HG02759 (cell line): ENCODE results near the gene PODXL.

Source experiments
- ATAC-seq: cut with Tn5 transposase; IDR thresholded peaks from one replicate; pipeline ENCODE4 v1.9.1; 2021; ENCODE audit warnings: mild to moderate bottlenecking, moderate library complexity; ENCODE audit not compliant: unreplicated experiment

PODXL gene

GRCh38 chr7:131564640-131565039, 8.2 kb upstream of the PODXL start:
- no peak for ATAC-seq

GRCh38 chr7:131563918-131564317, 7.5 kb upstream of the PODXL start:
- no peak for ATAC-seq

- ATAC-seq = no peak
These were observed 6.5 kb upstream of the PODXL start for GRCh38 chr7:131562941-131563340.

GRCh38 chr7:131560061-131560460, 3.6 kb upstream of the PODXL start:
- ATAC-seq = no peak

GRCh38 chr7:131557652-131558385, 1.4 kb upstream of the PODXL start:
- ATAC-seq = no peak

GRCh38 chr7:131556909-131557651, 652 bp upstream of the PODXL start:
- peak; percentile 17 for ATAC-seq

- no peak for ATAC-seq
These were observed 826 bp downstream of the PODXL start for GRCh38 chr7:131555552-131556052.

- ATAC-seq = no peak
These were observed 1.4 kb downstream of the PODXL start for GRCh38 chr7:131554880-131555516.

- ATAC-seq = no peak
These were observed 2.5 kb downstream of the PODXL start for GRCh38 chr7:131553931-131554330.

GRCh38 chr7:131552053-131552452, 4.4 kb downstream of the PODXL start:
- no peak for ATAC-seq

GRCh38 chr7:131550846-131551245, 5.6 kb downstream of the PODXL start:
- no peak for ATAC-seq

- ATAC-seq = no peak
These were observed 8.1 kb downstream of the PODXL start for GRCh38 chr7:131548371-131548770.

GRCh38 chr7:131547589-131547988, 8.8 kb downstream of the PODXL start:
- no peak for ATAC-seq

- no peak for ATAC-seq
These were observed 9.8 kb downstream of the PODXL start for GRCh38 chr7:131546583-131547141.

GRCh38 chr7:131546126-131546525, 10.3 kb downstream of the PODXL start:
- ATAC-seq = no peak

- no peak for ATAC-seq
These were observed 11.8 kb downstream of the PODXL start for GRCh38 chr7:131544449-131545301.

- ATAC-seq = no peak
These were observed 12.4 kb downstream of the PODXL start for GRCh38 chr7:131544021-131544420.

- no peak for ATAC-seq
These were observed 13.1 kb downstream of the PODXL start for GRCh38 chr7:131543298-131543697.

- no peak for ATAC-seq
These were observed 15.8 kb downstream of the PODXL start for GRCh38 chr7:131540491-131541162.

- no peak for ATAC-seq
These were observed 17.6 kb downstream of the PODXL start for GRCh38 chr7:131538813-131539179.
